Airway epithelial cell (primary cell): Measurements from ENCODE around the gene ADA. TPM values are rescaled to one million over a fixed set of nuclear protein-coding genes. Genes with fewer than 3 reads are reported as not detected.

Experiments
- total RNA-seq: library from RNA; depleted of rRNA; stranded (reverse); fragments of >200 nt; gene quantifications from 2 replicates; pipeline ENCODE4 v1.2.3, GENCODE V29; 2015

The ADA gene
- 22.1 and 29.6 TPM in 2 replicates for total RNA-seq

DNA sequence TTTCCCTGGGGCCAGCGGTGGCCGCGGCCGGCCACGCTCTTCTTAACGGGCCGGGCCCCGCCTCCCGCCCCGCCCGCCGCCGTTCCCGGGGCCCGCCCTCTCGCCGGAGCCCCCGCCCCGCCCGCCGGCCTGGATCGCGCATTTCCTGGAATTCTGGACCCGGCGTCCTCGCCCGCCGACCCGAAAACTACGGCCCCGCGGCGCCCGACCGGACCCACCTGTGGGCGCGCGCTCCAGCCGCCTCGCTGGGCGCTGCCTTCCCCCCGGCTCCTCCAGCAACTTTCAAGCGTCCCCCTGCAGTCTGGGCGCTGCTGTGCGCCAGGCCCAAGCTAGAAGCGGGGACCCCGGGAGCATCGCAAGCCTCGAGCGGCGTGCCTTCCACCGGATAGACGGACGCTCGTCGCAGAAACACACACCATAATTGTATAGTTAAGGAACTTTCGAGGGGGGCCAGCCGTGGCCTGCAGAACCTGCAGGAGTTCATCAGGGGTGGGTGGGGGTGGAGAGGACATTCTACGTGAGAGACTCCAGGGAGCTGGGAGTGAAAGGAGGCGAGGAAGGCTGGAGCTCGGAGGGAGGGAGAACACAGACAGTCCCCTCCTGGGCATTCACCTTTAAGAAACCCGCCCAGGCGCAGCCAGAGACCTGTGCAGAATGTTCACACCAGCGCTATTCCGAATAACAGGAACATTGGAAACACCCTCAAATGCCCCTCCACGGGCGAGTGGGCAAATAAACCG is at the start of gene ADA:
Gene ADA (minus strand): TSS at position 16 of the 740 bp plus-strand sequence. CDS start 92 bp downstream, outside the sequence.

DNA sequence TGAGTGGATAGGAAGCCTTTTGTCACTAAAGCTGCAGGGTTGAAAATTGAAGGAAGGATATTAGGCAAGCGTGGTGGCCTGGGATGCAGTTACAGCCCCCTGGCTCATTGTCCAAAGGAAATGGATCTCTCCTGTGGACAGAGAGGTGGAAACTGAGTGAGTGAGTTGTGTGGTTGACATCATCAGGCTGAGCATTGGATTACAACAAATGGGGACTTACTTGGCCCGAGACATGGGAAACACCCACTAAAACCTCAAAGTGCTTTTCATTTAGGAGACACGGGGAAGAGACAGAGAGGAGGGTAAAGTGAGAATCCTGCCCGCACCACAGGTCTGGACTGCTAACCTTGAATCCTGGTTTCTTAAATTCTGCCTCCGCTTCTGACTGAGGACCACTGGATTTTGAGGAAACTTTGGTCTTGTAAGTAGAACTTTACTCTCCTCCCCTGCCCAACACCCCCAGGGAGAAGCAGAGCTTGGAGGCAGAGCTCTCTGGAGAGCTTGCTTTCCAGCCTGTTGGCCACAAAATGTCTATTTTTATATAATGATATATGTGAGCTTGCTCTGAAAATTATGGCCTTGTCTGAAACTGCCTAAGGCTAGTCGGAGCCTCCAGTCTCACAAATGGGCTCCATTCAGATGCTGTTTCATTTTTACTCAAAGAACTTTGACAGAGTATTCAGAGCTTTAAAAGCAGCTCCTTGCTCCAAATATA is 69.0 kb downstream of the ADA start, which contains the start of gene PKIG:
Gene PKIG (plus strand): TSS at position 269 of the 715 bp plus-strand sequence. CDS start 31,978 bp downstream, outside the sequence.

Other genes starting within 250 kb of the ADA start
- 12.4 and 22.6 TPM in 2 replicates for gene TTPAL, start 175.8 kb downstream of the ADA start, total RNA-seq
- 35.7 and 71.7 TPM in 2 replicates for gene SERINC3, start 129.6 kb downstream of the ADA start, total RNA-seq
- gene PKIG, start 69.1 kb downstream of the ADA start, total RNA-seq, result 17.8 and 21.0 TPM in 2 replicates
- gene CCN5, start 63.7 kb upstream of the ADA start, total RNA-seq, result 0.28 and 0.63 TPM in 2 replicates
- gene KCNK15, start 94.2 kb upstream of the ADA start, total RNA-seq, result not detected in 2 replicates
- not detected in 2 replicates for gene RIMS4, start 158.8 kb upstream of the ADA start, total RNA-seq
- gene YWHAB, start 234.0 kb upstream of the ADA start, total RNA-seq, result 124 and 134 TPM in 2 replicates